Measurements from ENCODE around the gene SLC2A11.

SLC2A11 gene

GRCh38 chr22:23883658-23884057 is 26.0 kb downstream of the SLC2A11 start:
- H3K27me3 ChIP-seq, result no peaks in the 10 kb centered on the region
- no peak overlapping the region for H3K27ac ChIP-seq
- H3K4me1 ChIP-seq (ENCODE audit: control insufficient read depth in 1 of 2, insufficient read depth in 1 of 2, low read depth in 1 of 2, low read length in 1 of 2), result no peaks in the 10 kb centered on the region
- H3K4me3 ChIP-seq (ENCODE audit: low read depth in 1 of 2, low read length in 1 of 2), result no peak overlapping the region
- no peak for TF ChIP-seq CTCF (IDR thresholded peaks at IDR 0.05)
- no peaks in the 10 kb centered on the region for H3K9me3 ChIP-seq
- H3K36me3 ChIP-seq, result no peaks in the 10 kb centered on the region

- TF ChIP-seq CTCF (IDR thresholded peaks at IDR 0.05), result no peak
- Histone ChIP-seq H3K27me3 (no peaks in the 10 kb centered on the region), H3K4me1 (ENCODE audit: control insufficient read depth in 1 of 2, insufficient read depth in 1 of 2, low read depth in 1 of 2, low read length in 1 of 2) (no peaks in the 10 kb centered on the region), H3K36me3 (no peaks in the 10 kb centered on the region), H3K9me3 (no peaks in the 10 kb centered on the region), H3K4me3 (ENCODE audit: low read depth in 1 of 2, low read length in 1 of 2) (no peak overlapping the region), H3K27ac (no peak overlapping the region)
These were observed 26.5 kb downstream of the SLC2A11 start for GRCh38 chr22:23884140-23884539.

DNA sequence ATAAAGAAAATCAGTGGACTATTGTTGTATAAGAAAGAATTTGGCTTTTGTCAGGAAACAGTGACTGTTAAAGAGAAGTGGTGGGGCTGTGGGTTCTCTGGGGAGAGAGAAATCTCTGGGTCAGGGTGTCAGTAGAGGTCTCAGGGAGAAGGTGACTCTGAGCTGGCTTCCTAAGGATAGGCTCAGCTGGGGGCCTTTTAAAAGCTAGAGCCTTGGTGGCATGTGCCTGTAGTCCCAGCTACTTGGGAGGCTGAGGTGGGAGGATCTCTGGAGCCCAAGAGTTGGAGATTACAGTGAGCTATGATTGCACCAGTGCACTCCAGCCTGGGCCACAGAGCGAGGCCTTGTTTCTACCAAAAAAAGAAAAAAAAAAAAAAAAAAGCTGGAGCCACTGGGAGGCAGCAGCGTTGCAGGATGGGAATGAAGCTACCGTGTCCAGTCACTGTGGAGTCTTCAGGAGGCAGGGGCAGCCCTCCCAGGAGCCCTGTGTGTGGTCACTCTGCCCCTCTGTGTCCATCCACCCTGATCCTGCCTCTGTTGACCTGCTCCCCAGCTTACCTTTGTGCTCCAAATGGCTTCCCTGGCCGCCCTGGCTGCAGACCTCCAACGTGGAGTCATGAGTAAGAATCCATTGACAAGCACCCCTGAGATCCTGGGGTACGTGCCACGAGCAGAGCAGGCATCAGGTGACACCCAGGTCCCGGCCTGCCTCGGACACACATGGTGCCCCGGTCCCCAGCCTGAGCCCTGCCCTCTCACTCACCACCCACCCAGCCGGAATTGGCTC is 31.1 kb downstream of the SLC2A11 start:
- H3K27me3 ChIP-seq, result no peaks in the 10 kb centered on the region
- H3K36me3 ChIP-seq, result no peaks in the 10 kb centered on the region
- no peak for TF ChIP-seq CTCF (IDR thresholded peaks at IDR 0.05)
- H3K27ac ChIP-seq, result no peak overlapping the region
- no peaks in the 10 kb centered on the region for H3K9me3 ChIP-seq
- H3K4me3 ChIP-seq (ENCODE audit: low read depth in 1 of 2, low read length in 1 of 2), result no peak overlapping the region
- peaks cover 5 to 7% of the 10 kb centered on the region in 2 experiments for H3K4me1 ChIP-seq (ENCODE audit: control insufficient read depth in 1 of 2, insufficient read depth in 1 of 2, low read depth in 1 of 2, low read length in 1 of 2)

- TF ChIP-seq CTCF (IDR thresholded peaks at IDR 0.05), result no peak
- H3K4me1 ChIP-seq (ENCODE audit: control insufficient read depth in 1 of 2, insufficient read depth in 1 of 2, low read depth in 1 of 2, low read length in 1 of 2), result peaks cover 6 to 7% of the 10 kb centered on the region in 2 experiments
- H3K27me3 ChIP-seq, result no peaks in the 10 kb centered on the region
- H3K9me3 ChIP-seq, result no peaks in the 10 kb centered on the region
- H3K27ac ChIP-seq, result no peak overlapping the region
- no peaks in the 10 kb centered on the region for H3K36me3 ChIP-seq
- H3K4me3 ChIP-seq (ENCODE audit: low read depth in 1 of 2, low read length in 1 of 2), result no peak overlapping the region
These were observed 31.9 kb downstream of the SLC2A11 start for GRCh38 chr22:23889620-23890019.

DNA sequence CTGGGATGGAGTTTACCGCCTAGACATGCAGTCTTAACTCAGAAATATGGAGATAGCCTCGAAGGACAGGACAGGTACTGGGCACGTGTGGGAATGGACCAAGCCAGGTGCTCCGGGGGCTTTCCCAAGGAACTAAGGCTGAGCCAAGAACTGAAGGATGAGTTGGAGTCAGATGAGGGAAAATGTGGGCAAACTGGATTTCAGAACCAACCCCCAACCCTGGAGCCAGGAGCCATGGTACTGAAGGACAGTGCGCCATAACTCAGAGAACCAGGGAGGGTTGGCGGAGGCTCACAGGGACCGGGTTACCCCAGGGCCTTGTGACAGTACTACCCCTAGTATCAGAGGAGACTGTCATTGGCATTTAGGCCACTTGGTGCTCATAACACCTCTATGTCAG is 34.1 kb downstream of the SLC2A11 start:
- Histone ChIP-seq H3K36me3 (no peaks in the 10 kb centered on the region), H3K4me3 (ENCODE audit: low read depth in 1 of 2, low read length in 1 of 2) (no peak overlapping the region), H3K4me1 (ENCODE audit: control insufficient read depth in 1 of 2, insufficient read depth in 1 of 2, low read depth in 1 of 2, low read length in 1 of 2) (peaks cover 15 to 19% of the 10 kb centered on the region in 2 experiments), H3K27me3 (peaks cover 8% of the 10 kb centered on the region), H3K27ac (no peak overlapping the region), H3K9me3 (no peaks in the 10 kb centered on the region)
- TF ChIP-seq CTCF (IDR thresholded peaks at IDR 0.05), result no peak
